Smooth muscle cell of the brain vasculature (primary cell): Measurements from ENCODE around the gene TBCD.

Source experiments
- DNase-seq: peaks from one replicate; pipeline ENCODE4 v3.0.0-alpha.2; 2012; ENCODE audit warnings: low read depth, low spot score

TBCD gene

DNA sequence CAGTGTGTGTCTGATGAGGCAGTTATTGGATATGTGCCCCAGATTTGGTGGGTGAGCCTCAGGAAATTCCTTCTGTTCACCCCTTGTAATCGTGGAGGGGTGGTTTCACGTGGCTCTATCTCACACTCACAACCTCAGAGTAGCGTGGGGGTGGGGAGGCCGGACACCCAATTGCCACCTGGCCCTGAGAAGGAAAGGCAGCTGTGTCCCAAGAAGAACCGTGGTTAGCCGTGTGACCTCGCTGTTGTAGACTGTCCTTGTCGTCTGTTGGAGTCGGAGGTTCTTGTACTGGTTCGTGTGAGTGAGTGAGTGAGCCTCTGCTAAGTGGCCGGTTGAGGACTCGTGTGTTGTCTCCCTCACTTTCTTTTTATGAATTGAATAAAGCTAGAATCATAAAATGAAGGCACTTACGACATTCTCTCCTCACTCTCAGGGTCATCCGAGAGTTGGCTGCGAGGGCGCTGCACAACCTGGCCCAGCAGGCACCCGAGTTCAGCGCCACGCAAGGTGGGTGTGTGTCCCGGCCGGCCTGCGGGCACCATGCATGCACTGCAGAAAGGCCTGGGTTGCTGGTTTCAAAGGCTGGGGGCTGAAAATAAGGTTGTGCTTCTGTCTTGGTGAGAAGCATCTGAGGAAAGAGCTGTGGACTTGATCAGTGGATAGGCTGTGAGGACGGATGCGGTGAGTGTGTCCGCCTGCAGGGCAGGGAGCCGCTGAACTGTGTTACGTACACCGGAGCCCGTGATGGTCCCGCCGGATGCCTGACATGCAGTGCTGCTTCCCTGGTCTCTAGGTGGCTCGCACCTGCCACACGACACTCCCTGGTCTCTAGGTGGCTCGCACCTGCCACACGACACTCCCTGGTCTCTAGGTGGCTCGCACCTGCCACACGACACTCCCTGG lies 151.4 kb downstream of the TBCD start:
- DNase-seq: no peak

DNA sequence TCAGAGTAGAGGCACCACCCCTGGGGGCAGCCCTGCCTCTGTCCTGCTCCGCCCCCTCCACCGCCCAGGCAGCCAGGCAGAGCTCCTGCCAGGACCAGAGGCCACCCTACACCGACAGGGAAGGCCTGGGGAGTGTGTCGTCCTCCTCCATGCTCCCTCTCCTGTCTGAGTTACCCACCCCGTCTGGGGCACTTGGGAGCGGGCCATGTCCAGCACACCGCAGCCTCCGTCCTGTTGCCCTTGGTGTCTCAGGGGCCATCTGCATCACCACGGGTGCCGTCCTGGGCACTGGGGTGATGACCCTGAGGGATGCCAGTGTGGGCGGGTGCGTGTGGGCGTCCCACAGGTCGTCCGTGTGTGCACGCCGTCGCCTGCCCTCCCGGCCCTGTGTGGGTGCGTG lies 153.3 kb downstream of the TBCD start:
- DNase-seq: no peak

DNA sequence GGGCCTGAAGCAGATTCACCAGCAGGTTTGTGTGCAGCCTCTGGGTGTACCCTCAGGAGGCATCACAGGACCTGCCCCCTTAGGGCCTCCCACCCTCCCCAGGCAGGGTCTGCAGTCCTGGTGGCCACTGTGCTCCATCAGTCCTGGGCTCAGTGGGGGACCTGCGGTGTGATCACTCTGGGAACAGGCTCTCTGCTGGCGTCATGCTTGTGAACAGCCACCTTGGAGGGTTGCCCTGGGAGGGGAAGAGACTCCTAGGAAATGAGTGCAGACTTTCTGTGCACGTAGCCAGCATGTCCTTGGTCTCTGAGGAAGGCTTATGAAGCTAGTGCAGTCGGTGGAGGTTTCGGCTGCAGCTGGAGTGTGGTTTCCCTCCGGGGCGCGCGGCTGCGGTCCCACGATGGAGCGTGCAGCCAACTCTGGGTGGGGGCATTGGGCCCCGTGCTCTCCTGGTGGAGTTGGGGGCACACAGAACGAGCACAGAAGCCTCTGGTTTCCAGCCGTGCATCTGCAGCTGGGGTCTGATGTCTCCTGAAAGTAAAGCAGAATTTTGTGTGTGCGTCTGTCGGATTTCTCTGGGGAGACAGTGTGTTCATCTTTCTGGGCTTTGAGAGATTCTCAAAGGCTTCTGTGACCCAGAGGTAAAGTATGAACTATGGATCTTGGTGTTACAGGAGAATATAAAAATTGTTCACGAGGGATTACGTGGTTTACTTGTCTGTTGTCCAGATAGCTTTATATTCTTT lies 156.1 kb downstream of the TBCD start:
- no peak for DNase-seq

DNA sequence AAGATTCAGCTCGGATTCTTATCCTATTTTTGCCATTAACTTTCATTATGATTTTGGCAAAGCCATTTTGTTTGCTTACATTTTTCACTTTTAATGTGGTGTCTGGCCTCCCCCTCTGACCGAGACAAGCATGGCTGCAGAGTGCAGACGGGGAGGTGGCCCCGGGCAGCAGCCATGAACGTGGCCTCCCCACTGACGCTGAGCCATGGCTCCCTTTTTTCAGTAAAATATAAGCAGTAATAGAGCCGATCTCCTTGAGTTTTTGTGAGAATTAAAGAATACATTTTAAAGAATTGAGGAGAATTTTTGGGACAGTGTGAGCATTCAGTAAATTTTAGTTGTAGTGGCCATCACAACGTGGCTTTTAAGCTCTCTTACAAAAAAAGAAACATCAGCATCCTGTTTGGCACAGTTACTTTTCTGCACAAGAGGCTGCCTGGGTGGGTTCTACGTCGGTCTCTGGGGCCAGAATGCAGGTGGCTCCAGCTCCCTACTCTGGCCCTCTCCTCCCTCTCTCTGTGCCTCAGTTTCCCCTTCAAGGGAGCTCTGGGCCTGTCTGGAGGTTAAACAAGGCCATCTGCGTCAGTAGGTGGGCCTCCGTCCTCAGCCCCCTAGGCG lies 156.8 kb downstream of the TBCD start:
- no peak for DNase-seq

DNA sequence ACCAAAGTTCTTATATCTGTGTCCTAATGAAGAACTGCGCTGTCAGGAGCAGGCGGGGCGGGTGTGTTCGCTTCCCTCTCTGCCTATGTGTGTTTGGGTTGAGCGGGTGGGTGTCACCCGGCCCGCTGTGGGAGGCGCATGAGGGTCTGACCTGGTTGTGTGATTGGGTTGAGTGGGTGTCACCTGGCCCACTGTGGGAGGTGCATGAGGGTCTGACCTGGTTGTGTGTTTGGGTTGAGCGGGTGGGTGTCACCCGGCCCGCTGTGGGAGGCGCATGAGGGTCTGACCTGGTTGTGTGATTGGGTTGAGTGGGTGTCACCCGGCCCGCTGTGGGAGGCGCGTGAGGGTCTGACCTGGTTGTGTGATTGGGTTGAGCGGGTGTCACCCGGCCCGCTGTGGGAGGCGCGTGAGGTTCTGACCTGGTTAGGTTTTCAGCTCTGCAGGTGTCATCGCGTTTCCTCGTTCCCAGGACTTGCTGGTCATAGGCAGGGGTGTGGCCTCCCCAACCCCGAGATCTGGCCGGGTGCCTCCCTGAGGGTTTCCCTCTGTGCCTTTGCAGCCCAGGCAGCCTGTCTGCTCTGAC lies 157.5 kb downstream of the TBCD start:
- no peak for DNase-seq

DNA sequence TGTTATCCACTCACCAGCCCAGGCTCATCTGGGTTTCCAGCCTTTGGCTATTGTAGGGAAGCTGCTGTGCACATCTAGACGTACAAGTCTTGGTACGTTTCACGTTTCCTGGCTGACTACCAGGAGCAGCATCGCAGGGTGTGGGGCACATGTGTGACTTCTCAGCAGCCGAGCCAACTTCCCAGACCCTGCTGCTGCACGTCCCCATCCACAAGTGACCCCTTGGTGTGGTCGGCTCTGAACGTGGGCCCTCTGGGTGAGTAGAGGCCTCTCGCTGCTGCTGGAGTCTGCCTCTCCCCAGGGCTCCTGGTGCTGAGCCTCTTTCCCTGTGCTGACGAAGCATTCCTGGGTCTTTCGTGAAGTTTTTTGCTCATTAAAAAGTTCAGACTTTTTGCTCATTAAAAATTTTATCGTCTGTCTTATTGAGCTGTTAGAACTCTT lies 158.2 kb downstream of the TBCD start:
- no peak for DNase-seq

DNA sequence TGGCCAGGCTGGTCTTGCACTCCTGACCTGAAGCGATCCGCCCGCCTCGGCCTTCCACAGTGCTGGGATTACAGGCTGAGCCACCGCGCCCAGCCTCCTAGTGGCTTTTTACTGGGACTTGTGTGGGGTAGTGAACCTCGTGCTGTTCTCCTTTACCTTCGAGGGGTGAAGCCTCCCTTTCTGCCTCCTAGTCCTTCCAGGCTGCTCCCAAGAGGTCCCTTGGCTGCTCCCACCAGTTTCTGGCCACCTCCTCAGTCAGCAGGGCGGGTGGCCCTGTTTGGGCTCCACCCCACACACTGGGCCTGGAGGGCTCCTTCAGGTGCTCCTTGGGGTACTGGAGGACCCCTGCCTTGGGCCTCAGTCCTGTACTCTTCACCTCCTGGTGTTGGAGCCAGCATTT lies 158.9 kb downstream of the TBCD start:
- DNase-seq: no peak

DNA sequence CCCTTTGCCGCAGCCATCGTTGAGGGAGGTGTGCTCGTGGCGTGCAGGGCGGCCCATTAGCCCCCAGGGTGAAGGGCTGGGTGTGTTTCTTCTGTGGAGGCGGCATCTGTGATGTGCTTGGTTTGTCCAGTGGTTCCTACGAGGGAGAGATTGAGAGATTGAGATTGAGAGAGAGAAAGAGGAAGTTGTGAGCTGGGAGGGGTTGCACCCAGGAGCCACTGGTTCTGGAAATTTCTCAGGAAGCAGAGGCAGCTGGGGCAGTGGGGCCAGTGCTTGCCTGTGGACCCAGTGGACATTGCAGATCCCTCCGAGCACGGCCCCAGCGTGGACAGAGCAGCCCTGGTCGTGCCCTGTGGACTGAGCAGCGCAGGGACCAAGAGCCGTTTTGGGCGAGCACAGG lies 160.0 kb downstream of the TBCD start:
- no peak for DNase-seq

DNA sequence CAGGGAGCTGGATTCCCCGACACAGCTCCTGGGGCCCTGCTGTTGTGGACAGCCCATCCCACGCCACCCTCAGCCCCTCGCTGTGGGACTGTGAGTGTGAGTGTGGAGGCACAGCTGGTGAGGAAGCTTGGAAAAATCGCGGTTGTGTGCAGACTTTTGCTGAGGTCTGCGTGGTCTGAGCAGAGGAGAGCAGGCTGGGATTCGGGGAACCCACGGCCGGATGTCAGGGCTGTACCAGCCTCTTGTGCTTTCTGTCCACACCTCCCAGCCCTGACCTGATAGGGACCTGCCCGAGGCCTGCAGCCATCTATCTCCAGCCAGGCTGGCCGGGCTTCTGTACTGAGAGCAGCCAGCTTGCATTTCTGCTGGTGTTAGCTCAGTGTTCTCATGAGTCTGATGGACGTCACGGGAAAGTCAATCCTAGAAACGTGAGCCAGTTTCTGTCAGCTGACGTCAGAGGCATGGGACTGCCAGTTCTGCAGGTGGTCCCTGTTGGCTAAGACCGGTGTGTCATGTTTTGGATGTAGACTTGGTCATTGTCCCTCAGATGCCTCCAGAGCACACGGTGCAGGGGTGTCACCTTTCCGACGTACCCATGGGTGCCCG lies 160.7 kb downstream of the TBCD start:
- DNase-seq: no peak

DNA sequence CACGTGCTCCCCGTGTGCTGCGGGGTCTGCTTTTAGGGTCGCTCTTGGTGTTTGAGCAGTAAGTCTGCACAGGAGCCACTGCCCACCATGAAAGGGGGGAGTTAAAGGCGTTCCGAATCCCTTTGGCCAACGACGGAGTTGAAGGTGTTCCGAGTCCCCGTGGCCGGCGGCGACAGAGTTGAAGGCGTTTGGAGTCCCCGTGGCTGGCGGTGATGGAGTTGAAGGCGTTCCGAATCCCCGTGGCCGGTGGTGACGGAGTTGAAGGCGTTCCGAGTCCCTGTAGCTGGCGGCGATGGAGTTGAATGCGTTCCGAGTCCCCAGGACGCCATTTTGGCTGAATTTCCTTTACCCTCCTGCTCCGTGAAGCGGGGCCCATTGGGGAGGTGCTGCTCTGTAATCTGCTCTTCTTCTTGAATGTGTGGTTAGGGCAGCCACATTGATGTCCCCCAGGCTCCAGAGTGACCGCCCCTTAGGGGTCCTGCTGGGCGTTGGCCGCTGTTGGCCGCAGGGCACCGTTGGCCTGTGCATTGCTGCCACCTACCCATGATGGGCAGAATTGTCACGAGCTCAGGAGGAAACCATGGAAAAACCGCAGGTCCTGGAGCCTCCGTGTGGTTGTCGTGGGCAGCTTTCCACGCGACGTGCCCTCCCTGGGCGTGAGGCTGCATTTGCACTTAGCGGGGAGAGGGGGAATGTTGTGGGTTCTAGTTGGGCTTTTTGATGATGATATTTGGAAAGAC lies 161.6 kb downstream of the TBCD start:
- no peak for DNase-seq

DNA sequence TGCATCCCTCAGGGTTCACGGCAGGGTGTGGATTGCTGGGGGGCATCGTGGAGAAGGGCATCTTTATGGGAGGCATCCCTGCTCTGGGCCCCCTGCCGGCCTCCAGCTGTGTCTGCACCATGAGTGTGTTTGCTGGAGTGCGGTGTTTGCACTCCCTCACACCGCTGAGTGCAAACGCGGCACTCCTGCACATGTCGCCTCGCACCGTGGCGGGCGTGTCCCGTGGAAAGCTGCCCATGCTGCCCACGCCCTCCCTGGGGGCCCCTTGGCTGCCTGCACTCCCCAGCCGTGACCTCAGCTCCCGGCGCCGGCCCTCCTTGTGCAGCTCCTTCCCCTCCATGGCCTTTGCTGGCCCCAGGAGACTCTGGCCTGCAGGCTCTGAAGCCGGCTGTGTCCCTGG lies 162.5 kb downstream of the TBCD start:
- no peak for DNase-seq

DNA sequence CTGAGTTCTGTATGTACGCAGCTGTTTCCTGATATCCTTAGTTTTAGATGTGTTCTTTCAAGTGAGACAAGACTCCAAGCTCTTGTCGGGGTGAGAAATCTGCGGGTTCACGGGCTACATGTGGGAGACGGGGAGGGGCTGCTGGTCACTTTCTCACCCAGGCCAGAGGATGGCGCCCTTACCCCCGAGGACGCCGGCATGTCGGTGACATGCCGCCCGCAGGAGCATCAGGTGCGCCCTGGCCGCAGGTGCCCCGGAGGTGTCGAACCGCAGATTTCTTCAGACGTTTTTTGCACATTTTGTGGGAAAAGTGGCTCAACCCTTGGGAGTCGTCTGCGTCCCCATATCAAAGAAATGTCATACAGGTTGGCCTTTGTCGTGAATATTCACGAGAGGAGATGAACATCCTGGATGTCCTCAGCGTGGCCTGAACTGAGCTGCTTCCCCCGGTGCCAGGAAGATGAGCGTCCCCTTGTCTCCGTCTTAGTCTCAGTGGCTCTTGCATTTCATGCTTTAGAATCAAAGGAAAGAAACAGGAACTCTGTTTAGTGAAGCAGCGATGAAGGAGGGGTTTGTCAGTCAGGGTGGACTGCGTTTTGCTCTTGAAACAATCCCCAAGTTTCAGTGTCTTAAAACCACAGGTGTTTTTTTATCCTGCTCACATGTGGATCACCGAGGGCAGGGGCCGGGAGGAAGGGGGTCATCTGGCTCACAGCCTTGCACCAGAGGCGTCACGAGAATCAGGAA lies 163.3 kb downstream of the TBCD start:
- DNase-seq: no peak

DNA sequence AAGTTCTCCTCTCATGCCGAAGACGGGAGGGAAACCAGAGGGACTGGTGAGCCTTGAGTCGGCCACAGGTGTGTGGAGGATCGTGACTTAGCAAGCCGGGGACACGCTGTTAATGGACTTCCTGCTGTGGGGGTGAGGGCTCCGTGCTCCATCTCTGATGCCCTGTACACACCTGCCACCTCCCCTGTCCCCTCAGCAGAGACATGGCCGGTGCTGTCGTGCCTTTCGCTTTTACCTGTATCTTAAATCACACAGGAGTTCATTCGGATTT lies 163.8 kb downstream of the TBCD start:
- DNase-seq: no peak

DNA sequence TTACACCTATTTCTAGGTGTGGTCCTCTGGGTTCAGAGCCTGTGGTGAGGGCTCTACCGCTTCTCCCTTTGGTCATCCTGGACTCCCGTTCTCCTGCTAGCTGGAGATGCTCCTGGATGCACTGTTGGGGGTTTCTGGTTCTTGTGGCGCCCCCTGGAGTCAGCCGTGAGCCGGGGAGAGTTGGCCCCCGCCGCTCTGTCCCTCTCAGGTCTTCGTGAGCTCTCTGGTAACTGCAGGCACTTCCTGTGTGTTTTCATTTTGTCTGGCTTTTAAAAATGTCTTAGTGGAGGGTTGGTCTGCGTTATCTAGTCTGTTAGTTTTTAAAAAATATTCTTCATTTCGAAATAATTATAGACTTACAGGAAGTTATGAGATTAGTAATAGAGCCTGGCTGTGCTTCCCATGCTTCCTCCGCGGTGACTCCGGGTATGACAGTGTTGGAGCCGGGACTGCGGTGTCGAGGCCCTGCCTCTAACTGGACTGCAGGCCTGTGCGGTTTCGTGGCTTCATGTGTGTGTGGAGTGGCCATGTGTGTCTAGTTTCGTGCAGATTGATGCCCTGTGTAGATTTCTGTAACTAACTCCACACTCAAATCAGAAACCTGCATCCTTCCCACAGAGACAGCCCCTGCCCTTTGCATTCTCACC lies 166.0 kb downstream of the TBCD start:
- no peak for DNase-seq

DNA sequence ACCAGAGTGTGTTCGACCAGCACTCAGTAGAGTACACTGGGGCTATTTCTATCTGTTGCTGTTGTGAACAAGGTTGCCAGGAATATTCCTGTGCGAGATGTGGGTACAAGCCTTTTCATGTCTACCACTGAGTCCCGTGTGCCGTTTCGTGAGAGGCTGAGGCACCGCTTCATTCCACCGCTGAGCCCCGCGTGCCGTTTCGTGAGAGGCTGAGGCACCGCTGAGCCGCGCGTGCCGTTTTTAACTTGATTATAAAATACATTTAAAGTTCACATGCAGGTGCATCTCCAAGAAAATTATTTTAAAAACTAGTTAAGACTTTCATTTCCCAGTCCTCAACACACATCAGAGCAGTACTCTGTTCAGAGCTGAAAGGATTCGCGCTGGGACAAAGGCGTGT lies 166.6 kb downstream of the TBCD start:
- DNase-seq: no peak

DNA sequence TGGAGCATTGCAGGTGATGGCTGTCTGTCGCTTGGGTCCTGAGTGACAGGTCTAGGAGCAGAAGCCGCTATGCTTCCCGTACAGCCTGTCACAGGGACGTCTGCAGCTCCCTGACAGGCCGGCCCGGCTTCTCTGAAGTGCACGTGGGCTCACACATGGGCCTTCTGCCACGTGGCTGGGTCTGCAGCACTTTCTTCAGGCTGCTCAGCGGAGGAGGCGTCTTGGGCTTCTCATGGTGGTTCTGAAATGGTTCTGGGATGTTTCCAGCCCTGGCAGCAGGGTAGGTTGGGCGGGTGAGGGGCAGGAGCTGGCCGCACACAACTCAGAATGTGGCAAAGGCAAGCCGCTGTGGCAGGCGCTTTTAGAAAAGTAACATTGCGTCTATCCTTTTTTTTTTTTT lies 168.3 kb downstream of the TBCD start:
- DNase-seq: no peak

DNA sequence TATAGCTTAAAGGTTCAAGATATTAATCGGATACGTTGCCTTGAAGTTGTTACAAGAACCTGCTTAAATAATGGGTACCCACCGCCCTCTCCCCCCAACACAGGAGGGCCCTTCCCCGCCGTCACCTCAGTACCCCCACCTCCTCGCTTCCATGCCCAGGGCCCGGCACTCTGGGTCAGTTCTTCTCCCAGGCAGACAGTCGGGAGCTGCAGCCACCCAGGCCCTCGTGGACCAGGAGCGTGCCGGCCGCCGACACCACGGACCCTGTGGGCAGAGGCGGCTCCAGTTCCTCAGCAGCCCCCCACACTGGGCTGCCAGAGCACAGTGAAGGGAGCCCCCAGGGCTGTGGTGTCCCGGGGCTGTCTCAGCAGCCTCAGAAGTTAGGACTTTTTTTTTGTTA lies 168.8 kb downstream of the TBCD start:
- DNase-seq: no peak

DNA sequence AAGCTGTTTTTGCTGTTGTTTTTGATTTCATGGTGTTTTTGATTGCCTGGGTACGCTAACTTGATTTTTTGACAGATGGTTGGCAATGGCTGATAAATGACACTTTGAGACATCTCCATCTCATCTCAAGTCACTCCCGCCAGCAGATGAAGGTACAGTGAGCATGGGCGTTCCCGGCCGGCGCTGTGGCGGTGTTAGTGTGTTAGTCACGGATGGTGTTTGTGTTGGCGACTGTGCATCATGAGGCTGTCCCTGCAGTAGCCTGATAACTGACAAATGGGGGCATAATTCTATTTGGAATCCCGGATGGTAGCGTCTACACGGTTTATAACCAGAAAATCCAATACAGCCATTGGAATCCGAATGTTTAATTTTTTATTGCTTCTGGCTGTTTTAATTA lies 169.6 kb downstream of the TBCD start:
- DNase-seq: no peak

DNA sequence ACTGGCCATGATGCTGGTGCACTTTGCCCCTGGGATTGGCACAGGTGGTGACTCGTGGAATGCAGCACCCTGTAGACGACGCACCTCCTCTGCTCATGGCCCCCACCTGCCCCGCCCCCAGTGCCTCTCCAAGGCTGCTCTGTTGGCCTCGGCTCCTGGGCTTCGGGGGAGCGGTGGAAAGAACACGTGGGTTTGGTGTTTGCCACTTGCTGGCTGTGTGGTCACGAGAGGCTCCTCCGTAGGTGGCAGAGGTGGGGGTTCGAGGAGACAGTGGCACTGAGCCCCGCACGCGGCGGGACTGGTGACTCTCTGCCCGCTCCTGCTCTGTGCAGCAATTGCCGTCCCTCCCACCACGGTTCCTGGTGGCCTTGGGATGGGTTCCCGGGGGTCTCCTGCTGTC lies 170.8 kb downstream of the TBCD start:
- DNase-seq: no peak
